Measurements from ENCODE around the gene COPS2.
"Not testable (repeated sequence)": the region's sequence is repeated elsewhere in the genome, so short reads cannot be mapped to it uniquely, and the experiment has no call there.

COPS2 gene

DNA sequence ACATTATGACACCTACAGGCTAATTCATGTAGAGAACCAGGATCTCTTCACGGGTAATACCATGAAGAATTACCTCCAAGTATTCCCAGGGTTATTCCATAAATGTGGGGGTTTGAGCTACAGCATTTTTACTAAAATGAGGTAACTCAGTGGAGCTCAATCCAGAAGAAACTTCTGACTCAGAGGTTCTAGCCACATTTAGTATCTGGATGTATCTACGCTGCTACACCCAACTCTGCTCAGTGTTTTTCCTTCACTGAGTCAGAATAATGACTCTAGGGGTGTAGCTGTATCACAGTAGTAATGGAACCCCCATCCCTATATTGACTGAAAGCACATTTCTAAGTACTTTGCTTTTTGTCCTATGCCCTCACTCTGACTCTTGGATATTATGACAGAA, 52.4 kb downstream of the COPS2 start:
- DNase-seq (ENCODE audit: low read depth) = no peak

DNA sequence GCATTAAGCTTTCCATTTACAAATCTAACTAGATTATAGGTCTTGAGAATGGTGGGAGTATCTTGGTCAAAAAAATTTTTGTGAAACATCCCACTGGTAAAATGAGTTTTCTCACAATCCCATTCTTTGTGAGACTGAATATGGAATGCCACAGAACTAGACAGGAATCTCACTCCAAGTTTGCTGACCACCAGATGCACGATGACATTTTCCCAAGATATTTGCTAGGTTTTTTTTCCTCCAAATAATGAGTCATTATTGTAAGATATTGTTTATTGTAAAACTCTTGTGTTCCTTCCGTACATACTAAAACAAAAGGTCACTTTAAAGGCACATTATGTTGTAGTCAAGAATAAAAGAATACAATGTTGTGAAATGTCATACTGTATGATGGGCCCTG, 53.9 kb downstream of the COPS2 start:
- DNase-seq (ENCODE audit: low read depth) = no peak

DNA sequence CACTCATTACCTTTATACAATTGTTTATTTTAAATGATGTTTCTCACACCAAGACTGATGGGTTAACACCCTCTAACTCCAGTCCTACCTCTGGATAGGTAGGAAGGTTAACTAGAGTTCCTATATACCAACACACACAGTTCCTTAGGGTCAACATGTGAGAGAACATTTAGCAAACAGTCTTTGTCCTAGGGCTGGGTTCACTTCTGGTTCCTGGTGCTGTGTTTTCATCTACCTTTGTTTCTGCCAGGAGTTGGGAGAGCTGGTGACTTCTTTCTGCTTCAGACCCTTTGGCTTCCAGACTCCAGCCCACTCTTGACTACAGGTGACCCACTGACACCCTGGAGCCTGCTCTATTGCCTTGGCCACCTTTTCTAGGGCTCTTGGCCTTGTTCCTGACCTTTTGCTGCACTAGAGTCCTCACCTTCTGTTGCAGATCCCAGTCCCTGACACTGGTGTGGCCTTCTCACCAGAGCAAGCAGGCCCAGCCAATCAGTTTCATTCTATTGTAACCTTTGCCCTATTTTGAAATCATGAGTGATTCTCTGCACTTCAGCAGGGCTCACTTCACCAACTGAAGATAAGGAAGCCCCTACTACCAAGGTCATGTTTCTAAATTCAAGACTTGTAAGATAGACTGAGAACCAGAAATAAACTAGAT, 59.2 kb downstream of the COPS2 start:
- no peak for DNase-seq (ENCODE audit: low read depth)

DNA sequence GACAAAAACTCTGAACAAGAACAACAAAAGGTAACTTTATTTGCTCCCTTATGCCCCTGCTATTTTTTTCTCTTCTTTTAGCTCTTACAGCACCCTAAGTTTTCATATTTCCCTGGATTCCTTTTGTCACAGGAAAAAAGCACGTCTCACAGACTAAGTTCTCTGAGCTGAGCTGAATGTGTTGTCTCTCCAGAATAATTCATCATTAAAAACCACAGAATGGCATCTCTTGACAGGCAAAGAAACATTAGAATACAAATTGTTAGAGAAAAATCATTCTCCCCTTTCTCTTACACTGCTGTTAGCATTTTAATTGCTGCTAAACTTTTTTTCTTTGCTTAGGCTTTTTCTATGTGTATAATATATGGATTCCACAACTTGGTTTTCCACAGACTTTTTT, 60.5 kb downstream of the COPS2 start:
- no peak for DNase-seq (ENCODE audit: low read depth)

DNA sequence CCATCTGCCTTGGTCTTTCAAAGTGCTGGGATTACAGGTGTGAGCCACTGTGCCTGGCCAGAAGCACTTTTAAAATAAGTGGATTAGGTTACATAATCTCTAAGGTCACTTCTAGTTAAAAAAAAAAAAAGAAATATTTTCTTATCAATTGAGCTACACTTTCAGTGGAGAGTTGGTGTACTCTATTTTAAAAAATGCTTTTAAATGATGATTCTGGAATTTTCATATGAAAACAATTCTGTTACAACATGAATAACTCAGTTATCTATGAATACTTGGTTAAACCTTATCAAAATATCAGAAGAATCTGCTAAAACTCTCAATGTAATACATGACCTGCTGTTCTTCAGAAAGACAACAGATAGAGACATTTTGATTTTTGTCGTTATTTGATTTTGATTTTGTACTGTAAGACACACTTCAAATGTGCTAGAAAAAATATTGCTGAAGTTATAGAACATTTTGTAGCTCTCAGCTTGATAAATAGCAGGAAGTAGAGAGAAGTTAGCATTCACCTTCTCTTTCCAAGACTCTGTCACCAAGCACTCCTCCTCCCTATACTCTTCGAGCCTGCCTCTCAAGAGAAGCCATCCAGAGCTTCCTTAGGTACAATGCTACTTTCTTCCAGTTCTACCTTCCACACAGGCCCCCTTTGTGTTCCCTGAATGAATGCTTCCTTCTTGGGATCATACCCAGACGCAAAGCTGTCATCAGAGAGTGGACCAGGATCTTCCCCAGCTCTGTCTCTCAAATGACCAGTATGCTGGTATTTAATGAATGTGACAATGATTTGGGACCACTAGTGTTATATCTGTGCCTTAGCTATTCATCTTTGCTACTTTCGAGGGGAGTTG, 61.9 kb downstream of the COPS2 start:
- no peak for DNase-seq (ENCODE audit: low read depth)

DNA sequence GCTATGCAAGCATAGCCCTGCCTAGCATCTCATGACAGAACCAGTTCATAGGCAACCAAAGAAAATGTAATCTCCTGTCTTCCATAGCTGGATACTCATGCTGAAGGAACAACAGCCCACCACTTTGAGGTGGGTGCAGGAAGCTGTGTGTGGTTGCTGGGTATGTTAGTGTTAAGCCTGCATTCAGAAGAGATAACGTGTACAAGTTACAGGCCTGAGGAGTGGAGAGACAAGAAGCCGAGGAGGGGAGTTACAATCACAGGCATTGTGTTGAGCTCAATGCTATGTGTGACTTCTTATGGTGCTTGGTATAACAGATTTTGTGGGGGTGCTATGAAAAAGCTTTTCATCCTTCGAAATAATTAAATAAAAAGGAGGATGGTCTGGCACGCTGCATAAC, 66.4 kb downstream of the COPS2 start:
- no peak for DNase-seq (ENCODE audit: low read depth)

DNA sequence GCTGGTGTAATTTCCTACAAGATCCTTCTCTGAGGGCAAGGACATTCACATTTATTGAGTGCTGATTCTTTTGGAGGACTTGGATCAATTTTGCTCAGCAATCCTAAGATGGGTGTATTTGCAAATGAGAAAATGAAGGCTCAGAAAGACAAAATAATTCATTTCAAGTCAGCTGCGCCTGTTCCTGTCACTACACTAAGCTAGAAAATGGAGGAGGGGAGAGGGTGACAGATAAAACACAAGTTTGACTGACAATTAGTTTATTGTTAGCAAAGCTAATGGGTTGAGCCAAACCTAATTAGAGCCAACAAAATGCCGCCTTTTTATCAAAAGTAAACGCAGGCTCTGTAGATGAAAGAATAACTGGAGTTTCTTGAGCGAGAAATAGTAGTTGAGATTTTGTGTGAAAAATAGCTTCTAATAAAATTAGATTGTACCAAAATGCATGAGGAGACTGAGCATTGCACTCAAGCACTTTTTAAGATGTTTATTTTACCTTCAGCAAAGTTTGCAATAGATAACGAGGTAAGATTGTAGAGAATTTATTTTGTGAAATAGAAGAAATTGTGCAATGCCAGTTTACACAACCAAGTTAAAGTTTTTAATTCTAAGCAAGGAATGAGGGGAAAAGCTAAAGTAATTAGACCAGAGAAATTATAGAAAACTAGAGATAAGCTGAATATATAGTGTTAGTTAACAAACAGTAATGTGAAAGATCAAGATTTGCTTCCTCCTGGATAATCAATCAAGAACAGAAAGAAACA, 69.5 kb downstream of the COPS2 start:
- no peak for DNase-seq (ENCODE audit: low read depth)

DNA sequence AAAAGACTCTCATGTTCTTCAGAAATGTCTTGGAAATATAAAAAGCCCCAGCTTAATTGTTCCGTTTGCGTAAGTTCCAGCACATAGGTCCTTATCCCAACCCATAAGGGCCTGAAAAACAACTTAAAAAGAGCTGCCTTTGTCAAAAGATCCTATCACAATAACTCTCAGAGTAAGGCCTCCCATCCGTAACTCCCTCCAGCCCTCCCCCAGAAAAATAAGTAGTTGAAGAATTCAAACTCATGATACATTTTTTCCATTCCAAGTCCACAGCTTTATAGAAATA, 71.2 kb downstream of the COPS2 start:
- no peak for DNase-seq (ENCODE audit: low read depth)

DNA sequence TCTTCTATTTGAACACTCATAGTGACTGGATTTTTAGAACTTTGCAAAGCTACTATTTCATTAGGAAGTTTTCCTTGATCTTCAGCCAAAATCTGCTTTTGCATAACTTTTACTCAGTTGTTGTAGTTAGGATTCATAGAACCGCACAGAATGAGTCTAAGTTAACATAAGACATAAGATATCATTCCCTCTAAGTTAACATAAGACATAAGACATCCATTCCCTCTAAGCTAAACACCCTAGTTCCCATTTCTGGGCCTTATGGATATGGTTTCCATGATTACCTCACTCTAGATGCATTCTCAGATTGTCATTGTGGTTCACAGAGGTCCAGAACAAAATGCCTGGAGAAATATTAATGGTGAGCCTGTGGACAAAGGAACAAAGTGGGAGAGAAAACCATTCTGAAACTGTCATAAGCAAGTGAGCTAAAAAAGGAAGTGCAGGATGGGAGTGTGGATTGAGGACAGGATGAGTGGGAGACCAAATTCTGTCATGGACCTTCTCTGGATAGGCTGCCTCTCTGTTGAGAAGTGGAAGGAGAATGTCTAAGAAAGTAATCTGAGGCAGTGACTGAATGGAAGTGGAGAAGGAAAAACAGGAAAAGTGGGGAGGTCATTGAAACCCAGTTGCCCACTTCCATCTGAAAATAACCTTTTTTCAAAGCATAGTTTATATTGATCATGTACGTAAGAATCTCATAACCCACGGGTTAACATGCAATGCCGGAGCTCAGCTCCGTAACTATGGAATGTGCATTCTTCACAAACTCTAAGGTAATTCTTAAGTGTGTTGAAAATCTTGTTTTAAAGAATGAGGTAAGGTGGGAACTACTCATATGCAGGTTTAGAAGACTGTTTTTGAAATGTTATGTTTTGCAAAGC, 71.8 kb downstream of the COPS2 start:
- no peak for DNase-seq (ENCODE audit: low read depth)

DNA sequence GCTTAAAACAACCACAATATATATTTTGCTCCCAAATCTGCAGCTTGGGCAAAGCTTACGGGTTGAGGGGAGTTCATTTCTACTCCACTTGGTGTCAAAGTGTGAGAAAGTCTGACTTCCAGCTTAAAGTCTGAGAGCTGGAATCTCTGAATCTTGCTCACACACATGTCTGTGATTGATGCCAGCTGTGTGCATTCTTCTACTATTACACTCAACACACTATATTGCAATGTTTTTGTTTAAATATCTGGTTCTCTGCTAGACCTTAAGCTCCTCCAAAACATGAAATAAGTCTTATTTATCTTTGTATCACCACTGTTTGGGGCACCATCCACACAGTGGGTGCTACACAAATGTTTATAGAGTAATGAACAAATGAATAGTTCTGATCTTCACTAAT, 72.4 kb downstream of the COPS2 start:
- no peak for DNase-seq (ENCODE audit: low read depth)

DNA sequence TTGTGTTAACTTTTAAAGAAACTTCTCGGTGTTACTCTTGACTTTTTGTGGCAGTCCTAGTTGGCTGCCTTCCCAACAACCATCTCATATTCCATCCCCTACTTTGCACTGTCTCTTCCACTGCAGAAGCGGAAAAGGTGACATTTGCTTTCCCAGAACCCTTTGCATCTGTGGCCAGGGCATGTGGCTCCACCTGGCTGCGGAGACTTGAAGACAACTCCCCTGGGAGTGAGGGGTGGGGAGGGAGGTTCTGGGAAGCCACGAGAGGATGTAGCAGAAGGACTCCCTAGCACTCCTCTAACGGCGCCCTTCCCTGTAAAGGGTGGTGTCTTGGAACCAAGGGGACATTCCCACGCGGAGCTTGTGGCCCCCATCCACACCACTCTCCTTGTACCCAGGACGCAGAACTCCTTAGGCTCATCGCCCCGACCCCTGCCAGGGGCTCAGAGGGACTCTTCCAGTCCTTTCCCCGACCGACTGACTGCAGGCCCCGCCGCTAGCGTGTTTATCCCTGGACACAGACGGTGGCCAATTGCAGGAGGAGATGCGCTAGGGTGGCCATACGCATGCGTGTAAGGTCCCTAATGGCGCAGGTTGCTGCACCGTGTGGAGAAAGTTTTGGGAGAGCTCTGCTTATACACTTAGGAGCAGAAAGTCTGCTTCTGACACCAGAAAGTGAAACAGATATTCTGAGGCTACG, 75.9 kb downstream of the COPS2 start:
- DNase-seq (ENCODE audit: low read depth) = no peak

DNA sequence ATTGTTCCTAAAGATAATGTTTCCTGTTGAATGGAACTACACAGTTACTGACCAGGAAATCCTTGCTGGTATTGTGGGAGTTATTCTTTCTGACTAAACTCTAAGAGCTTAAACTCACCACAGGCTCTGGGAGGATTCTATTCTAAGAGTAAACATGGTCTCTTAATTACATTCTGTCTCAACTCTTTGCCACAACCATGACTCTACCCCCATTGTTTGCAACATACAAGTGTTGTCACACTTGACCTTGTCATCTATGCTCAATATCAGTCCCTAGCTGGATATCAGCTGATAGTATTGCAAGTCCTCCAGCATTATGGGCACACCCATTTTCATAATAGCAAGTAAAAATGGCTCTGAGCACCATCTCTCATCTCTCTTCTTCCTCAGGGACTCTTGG, 79.5 kb downstream of the COPS2 start:
- no peak for DNase-seq (ENCODE audit: low read depth)

DNA sequence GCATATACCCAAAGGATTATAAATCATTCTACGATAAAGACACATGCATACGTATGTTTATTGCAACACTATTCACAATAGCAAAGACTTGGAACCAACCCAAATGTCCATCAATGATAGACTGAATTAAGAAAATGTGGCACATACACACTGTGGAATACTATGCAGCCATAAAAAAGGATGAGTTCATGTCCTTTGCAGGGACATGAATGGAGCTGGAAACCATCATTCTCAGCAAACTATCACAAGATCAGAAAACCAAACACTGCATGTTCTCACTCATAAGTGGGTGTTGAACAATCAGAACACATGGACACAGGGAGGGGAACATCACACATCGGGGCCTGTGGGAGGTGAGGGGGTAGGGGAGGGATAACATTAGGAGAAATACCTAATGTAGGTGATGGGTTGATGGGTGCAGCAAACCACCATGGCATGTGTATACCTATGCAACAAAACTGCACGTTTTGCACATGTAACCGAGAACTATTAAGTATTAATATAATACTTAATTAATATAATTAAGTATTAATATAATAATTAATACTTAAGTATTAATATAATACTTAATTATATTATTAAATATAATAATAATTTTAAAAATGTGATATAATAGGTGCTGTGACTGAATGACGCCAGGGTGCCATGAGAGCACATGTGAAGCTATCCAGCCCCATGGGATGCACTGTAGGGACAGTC, 80.7 kb downstream of the COPS2 start:
- DNase-seq (ENCODE audit: low read depth) = not testable (repeated sequence)

Measured in activated T-cell treated with anti-CD3 and anti-CD28 coated beads for 48 hours (primary cell).